ENCODE measurements around the gene RHOBTB1.
A peak's percentile ranks its signal among the peaks of the same experiment; 100 is the strongest.
"Not testable (repeated sequence)": the region's sequence is repeated elsewhere in the genome, so short reads cannot be mapped to it uniquely, and the experiment has no call there.

Gene RHOBTB1

GRCh38 chr10:60863796-60864195 is 80.2 kb downstream of the RHOBTB1 start:
- no peak for DNase-seq (ENCODE audit: low spot score)

- no peak for DNase-seq (ENCODE audit: low spot score)
These were observed 81.5 kb downstream of the RHOBTB1 start for GRCh38 chr10:60862517-60862916.

DNA sequence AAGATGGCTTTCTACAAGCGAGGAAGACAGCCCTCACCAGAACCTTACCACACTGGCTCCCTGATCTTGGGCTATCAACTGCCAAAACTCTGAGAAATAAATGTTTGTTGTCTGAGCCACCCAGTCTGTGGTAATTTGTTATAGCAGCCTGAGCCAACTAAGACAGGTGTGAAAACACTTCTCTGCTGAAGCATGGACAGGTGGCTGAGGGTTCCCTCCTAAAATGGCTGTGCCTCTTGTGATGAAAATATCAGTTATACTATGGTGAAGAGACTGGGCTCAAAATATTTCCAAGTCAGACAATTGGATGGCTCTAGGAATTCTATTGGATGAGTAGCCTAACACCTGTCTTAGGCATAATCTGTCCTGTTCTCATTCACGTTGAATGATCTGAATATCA is 87.6 kb downstream of the RHOBTB1 start:
- no peak for DNase-seq (ENCODE audit: low spot score)

DNA sequence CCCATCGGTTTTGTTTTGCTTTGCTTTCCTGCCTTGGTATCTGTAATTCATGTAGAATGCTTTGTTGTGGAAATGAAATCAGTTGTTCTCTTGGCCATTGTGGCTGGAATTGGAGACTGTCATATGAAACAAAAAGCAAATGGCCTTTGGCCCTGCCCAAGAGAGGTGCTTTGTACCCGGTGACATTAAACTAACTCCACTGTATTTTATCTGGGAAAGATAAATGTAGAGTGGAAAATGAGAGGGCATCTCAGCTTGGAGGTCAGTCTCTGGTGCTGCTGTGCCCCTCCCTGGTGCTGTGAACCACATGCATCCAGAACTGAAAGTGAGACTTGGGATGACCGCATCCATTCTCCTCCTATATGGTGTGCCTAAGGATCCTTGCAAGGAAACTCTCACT is 90.3 kb downstream of the RHOBTB1 start:
- DNase-seq (ENCODE audit: low spot score): no peak

DNA sequence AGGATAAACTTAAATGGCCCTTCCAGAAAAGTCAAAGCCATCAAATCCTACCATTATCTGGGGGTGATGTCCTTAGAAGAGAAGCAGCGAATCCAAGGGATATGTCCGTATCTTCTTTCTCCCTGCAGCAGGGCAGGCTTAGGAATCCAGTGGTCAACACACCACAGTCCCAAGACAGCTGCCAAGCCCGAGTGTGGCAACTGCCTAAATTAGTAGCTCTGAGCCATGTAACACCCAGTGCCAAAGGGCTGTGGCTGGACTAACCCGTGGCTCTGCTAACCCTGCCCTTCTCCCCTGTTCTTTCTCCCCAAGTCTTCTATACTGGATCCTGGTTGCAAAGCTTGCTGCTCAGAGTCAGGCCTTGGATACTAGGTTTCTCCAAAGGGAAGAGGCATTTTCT is 90.9 kb downstream of the RHOBTB1 start:
- peak; percentile 40 for DNase-seq (ENCODE audit: low spot score)

GRCh38 chr10:60849740-60850139 is 94.2 kb downstream of the RHOBTB1 start:
- no peak for DNase-seq (ENCODE audit: low spot score)

DNA sequence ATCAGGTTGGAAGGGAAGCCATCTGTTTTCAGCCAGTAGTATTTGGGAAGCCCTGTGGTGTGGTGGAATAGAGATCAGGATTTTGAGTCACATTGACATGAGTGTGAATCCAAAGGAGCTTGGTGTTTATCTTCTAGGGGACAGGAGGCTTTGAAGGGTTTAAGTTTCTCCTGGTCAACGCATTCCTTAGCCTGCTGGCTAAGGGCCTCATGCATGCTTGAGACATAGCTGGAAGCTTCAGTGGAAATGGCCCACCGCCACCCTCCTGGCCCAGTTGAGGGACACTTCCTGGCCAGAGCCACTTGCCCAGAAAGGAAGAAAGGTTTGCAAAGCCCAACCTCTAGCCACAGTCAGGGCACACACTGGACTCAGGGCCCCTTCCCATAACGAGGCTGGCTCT is 94.8 kb downstream of the RHOBTB1 start:
- no peak for DNase-seq (ENCODE audit: low spot score)

DNA sequence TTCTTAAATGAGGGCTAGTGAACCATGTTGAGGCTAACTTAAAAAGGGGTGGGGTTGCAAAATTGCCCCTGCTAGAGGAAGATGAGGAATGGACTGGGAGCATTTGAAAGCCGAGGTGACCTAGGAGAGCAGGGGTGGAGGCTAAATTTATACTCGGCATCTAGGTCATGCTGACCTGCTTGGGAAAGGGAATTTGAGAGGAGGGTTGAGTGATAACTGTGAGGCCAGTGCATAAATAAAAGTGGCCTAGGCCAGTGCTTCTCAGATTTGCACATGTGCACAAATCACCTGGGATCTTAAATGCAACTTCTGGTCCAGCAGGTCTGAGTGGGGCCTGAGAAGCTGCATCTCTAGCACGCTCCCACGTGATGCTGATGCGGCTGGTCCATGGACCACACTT is 95.3 kb downstream of the RHOBTB1 start:
- DNase-seq (ENCODE audit: low spot score): no peak

DNA sequence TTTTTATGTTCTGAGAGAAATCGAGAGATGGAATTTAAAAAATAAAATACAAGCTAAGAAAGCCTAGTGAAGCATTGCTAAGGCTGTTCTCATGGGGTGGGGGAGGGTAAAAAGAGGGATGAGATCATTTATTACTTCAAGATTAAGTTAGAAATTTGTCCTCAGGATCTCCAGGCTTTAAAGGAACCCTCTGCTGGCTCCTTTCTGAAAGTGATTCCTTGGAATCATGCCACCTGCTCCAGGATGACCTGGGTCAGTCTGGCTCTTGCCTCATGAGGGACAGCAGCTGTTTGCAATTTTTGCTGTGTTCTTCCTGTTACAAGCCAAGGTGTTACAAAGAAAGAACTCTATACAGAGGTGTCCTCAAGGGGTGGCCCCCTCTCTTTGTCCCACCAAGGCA is 95.9 kb downstream of the RHOBTB1 start:
- peak; percentile 55 for DNase-seq (ENCODE audit: low spot score)

DNA sequence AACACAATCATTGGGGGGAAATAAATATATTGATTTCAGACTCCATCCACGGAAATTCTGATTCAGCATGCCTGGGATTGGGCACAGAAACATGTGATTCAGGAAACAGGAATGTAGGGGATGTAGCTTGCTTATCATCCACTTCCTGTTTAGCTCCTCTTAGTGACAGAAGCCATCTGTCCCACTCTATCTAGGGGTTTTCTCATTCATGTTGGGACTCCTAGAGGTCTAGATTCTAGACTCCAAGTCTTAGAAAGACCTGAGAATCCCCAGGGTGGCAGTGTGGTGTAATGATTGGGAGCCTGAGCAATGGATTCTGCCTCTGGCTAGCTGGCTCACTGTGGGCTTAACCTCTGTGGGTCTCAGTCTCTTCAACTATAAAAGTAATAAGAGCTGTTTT is 97.8 kb downstream of the RHOBTB1 start:
- DNase-seq (ENCODE audit: low spot score): peak; percentile 42

GRCh38 chr10:60845038-60845437 is 98.9 kb downstream of the RHOBTB1 start:
- no peak for DNase-seq (ENCODE audit: low spot score)

- DNase-seq (ENCODE audit: low spot score): no peak
These were observed 101.3 kb downstream of the RHOBTB1 start for GRCh38 chr10:60842694-60843093.

GRCh38 chr10:60841227-60841626 is 102.8 kb downstream of the RHOBTB1 start:
- not testable (repeated sequence) for DNase-seq (ENCODE audit: low spot score)

DNA sequence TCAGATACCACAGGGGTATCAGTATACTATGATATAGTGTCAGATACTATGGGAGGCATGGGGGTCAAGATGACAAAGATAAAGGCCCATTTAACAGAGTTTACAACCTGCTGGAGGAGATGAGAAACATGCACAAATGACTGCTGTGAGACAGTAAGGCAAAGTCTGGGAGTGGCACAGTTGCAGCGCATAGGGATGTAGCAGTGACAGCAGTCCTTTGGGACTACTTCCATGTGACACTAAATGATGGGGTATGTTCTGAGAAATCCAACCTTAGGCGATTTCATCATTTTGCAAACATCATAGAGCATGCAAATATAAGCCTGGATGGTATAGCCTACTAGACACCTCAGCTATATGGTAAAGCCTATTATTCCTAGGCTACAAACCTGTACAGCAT is 108.9 kb downstream of the RHOBTB1 start:
- DNase-seq (ENCODE audit: low spot score): no peak

DNA sequence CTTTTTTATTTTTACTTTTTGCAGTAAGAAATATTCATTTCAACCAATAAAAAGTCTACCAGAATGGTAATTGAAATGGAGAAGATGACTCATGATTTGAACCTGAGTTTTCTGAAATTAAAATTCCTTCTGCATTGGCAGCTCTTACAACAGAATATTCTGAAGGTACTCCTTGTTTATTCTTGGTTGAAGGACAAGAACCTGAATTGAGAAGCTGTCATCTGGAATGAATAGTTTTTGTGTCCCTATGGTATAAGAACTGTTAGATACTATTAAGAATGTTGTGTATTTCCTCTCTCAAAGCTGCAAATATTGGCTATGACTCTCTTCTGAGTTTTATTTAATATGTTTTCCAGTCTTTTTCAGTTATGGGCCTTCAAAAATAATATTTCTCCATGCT is 109.6 kb downstream of the RHOBTB1 start:
- DNase-seq (ENCODE audit: low spot score): no peak

GRCh38 chr10:60832136-60832535 is 111.8 kb downstream of the RHOBTB1 start:
- not testable (repeated sequence) for DNase-seq (ENCODE audit: low spot score)

- no peak for DNase-seq (ENCODE audit: low spot score)
These were observed 115.5 kb downstream of the RHOBTB1 start for GRCh38 chr10:60828489-60828852.

DNA sequence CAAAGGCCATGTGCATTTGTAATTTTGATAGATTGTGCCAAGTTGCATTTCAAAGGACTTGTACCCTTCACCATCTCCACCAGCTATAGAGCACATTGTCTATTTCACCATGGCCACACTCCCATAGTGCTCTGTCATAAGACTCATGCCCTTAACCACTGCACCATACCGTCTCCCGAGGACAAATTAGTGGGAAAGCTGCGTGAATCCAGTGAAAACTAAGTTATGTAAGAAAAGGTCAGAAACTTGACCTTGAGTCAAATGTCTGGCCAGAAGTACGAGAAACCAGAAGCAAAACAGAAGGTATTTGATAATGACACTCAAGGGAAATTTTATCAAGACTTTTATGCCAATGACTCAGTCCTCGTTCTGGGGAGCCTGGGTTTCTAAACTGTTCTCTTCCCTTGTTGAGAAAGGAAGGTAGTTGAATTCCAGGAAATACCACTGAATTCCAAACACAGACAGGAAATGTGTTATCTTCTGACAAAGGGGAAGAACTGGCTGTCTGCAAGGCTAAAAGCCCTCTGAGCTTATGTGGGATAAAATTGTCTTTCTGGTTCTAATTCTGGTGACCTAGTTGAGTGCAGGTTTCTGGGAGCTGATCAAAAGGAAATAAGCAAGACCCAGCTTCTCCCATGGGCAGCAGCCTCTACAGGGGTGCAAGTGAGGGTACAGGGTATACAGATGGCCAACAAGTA is 116.0 kb downstream of the RHOBTB1 start:
- DNase-seq (ENCODE audit: low spot score): peak; percentile 69

DNA sequence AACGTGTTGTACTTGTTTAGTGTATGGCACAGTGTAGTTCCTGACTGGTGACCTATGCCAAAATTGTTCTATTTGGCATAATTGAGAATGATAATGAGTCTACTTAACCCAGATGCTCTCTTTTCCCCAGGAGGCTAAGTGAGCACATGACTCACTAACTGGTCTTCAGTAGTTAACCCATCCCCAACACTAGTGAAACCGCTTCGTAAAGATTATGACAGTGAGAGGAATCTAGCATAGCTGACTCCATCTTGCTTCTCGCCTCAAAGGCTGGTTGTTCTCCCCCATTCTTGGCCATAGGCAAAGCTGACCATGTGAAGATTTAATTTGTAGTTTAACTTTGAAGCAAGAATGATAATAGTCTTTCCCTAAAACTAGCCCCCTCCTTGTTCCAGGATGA is 118.5 kb downstream of the RHOBTB1 start:
- no peak for DNase-seq (ENCODE audit: low spot score)

GRCh38 chr10:60823324-60823723 is 120.7 kb downstream of the RHOBTB1 start:
- DNase-seq (ENCODE audit: low spot score): no peak

DNA sequence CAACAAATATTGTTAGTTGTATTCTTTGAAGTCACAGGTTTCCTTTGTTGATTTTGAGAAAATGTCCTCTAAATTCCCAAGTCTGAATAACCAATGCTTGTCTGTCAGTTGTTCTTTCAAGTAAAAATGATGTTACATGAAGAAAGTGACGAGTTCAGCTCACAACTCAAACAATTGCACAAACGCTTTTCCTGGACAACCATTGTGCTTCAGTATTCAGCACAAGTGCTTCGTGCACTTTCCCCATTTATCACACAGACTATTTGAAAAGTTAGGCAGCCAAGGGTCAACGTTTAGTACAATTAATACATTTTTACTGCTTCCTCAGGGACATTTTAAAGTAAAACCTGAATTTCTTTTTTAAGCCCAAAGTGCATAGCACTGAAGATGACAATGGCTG is 121.2 kb downstream of the RHOBTB1 start:
- DNase-seq (ENCODE audit: low spot score): no peak

GRCh38 chr10:60821656-60822055 is 122.3 kb downstream of the RHOBTB1 start:
- DNase-seq (ENCODE audit: low spot score): no peak

GRCh38 chr10:60820093-60820754 is 123.8 kb downstream of the RHOBTB1 start:
- DNase-seq (ENCODE audit: low spot score): peak; percentile 29
